AG09319 (cell line): ENCODE data around the gene SLN.
"Not testable (repeated sequence)": the region's sequence is repeated elsewhere in the genome, so short reads cannot be mapped to it uniquely, and the experiment has no call there.

Source experiments
- DNase-seq: peaks from one replicate; pipeline ENCODE4 v3.0.0-alpha.2; 2010; ENCODE audit warnings: low read depth; ENCODE audit errors: extremely low read depth
- CTCF ChIP-seq: IDR thresholded peaks from 2 replicates; pipeline ENCODE4 v1.5.1; 2011; ENCODE audit warnings: low read depth, mild to moderate bottlenecking, inconsistent platforms, low read length, moderate library complexity

SLN gene

GRCh38 chr11:107711861-107712755 is at the start of gene SLN:
Gene SLN (minus strand): TSS chr11:107712056.
- TF ChIP-seq CTCF: no peak
- no peak for DNase-seq

GRCh38 chr11:107758719-107759355 is 47.0 kb upstream of the SLN start:
- DNase-seq: not testable (repeated sequence)

GRCh38 chr11:107757661-107758060 is 45.8 kb upstream of the SLN start:
- DNase-seq: no peak
- no peak; the same call in 1 of the 2 replicates for TF ChIP-seq CTCF

- TF ChIP-seq CTCF: no peak
- no peak for DNase-seq
These were observed 44.7 kb upstream of the SLN start for GRCh38 chr11:107756553-107756952.

GRCh38 chr11:107752949-107753822 is 41.3 kb upstream of the SLN start:
- DNase-seq: no peak
- TF ChIP-seq CTCF: no peak

- DNase-seq: no peak
- no peak for TF ChIP-seq CTCF
These were observed 40.7 kb upstream of the SLN start for GRCh38 chr11:107752508-107752907.

GRCh38 chr11:107751082-107751481 is 39.2 kb upstream of the SLN start:
- DNase-seq: no peak
- no peak for TF ChIP-seq CTCF
